NCI-H1930 (cell line): ENCODE measurements around the gene RAI1.

Source experiments
- DNase-seq, 2 experiments: peaks; one replicate each; lab custom pipeline; 2025; lab: John Stamatoyannopoulos, UW

Gene RAI1

DNA sequence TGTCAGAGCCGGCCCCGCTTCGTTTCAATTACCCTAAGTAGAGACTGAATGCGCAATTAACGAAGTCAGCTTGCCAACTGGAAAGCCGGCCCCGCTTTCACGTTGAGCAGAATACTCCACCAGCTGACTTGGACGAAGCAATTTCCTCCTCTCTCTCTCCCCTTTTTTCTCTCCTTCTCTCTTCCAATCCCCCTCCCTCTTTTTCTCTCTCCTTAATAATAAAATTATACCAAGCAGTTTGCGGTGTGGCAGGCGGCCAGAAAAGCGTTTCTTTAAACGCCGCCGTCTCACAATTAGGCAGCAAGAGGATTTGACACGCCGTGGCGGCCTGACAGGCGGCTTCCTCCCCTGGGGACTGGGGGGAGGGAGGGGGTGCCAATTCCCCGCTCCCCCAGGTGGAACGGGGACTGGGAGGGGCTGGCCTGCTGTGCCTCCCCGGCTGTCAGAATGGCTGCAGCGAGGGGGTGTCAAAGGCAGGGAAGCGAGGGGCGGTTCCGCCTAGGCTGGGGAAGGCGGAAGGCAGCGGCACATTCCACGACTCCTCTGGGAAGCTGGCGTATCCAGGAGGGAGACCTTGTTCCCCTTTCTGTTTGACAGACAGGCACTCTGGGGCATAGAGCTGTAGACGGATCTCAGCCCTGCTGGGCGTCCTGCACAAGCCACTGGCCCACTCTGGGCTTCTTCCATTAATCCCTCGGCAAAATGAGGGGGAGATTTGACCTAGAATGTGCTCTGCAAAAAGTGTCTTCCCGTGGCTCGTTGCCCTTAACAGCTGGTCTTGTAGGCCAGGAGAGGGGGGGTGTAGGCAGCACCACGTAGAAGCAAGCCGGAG is 102.8 kb downstream of the RAI1 start:
- no peak for DNase-seq

DNA sequence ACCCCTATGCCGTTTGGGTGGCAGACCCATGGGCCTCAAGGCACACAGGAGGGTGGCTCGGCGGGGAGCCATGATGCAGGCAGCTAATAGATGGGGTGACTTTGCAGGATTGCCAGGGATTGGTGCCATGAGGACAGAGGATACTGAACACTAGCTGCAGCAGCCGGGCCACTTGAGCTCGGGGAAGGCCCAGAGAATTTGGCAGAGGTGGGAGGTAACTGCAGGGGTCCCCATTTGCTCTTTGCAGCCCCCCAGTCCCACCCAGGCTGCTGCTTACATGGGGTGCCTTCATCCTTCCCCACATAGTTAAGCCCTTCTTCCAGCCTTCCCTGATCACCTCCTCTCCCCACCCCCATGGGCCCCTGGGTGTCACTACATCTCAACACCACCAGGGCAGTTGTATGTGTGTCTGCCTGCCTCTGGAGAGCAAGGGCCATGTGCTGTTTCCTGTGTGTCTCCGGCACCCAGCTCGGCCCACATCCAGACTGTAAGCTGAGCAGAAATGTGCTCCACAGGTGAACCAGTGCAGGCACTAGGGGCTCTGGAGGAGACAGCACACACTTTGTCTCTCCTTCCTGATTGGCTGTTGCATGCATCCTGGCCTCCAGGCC is 103.5 kb downstream of the RAI1 start:
- no peak for DNase-seq

DNA sequence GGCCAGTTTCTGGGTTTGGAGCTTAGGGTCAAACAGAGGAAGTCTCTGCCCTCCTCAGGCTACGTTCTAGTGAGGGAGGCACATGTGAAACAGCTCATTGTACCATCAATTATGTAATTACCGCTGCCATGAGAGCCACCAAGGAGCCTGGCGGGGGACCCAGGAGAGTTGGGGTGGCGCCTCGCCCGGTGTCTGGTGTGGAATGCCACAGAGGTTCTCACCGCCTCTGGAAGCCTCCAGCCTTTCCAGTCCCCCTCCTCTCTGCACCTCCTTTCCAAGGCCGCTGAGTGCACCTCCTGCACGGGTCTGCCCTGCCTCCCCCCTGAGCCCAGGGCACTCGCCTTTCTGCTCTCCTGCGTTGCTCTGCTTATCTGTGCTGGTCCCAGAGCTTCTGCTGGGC is 104.1 kb downstream of the RAI1 start:
- no peak for DNase-seq

DNA sequence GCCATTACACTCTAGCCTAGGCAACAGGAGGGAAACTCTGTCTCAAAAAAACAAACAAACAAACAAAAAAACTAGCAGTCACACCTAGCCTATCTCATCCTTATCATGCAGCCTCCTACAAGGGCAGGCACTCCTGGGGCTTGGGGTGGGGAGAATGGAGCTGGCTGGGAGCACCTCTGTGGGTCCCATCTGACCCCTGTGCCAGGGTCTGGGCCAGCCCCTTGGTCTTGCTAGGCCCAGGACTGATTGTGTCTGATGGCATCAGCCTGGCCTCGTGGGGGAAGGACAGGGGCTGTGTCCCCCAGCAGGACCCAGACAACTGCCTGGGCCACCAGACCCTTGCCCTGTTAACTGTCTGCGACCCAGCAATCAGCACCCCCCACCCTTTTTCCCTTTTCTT is 105.7 kb downstream of the RAI1 start:
- no peak for DNase-seq

DNA sequence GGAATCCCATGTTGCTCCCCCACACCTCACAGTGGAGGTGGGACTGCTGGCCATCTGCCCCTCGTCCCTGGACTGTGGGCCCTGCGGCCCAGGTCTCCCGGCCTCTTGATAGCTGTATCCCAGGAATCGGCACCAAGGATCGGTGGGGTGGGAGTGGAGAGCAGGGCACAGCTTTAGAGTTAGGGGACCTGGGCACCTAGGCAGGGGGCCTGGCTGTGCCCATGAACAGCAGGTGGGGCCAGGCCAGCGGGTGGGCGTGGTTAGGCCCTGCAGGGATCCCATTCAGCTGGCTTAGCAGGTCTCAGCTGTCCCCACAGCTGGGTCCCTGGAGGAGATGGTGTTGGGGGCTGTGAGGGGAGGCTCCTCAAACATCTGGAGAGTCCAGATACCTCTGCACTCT is 106.3 kb downstream of the RAI1 start:
- DNase-seq = no peak

DNA sequence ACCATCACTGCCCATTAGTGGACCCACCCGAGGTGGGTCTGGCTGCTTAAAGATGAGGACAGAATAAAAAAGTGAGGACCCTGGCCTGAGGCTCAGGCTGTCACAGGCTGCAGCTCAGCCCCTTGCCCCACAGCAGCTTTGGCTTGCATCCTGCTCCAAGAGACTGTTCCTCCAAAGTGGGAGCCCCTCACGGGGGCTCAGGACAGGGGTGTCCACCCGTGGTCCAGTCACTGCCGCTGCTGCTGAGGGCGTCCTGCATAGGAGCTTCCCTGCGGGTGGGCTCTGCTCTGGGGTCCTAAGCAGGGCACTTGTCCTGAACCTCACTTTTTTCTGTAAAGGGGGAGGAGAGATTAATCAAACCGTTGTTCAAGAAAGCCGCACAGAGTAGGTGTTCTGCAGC is 107.7 kb downstream of the RAI1 start:
- DNase-seq = no peak

DNA sequence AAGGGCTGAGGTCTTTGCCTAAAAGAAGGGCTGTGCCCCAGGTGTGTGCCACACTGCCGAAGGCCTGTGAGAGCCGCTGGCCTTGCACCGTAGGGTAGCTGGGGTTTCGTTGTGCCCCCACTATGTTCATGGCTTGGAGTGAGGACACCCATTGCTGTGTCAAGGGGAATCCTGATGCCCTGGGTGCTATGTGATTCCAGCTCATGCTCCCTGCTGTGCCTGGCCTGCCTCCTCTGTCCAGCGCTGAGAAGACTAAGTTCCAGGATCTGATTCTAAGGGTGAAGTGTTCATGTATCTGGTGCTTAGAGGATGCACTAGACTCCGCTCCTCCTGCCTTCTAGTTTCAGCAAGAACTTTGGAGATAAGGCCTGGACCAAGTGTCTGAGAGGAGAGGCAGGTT is 108.2 kb downstream of the RAI1 start:
- DNase-seq = no peak

DNA sequence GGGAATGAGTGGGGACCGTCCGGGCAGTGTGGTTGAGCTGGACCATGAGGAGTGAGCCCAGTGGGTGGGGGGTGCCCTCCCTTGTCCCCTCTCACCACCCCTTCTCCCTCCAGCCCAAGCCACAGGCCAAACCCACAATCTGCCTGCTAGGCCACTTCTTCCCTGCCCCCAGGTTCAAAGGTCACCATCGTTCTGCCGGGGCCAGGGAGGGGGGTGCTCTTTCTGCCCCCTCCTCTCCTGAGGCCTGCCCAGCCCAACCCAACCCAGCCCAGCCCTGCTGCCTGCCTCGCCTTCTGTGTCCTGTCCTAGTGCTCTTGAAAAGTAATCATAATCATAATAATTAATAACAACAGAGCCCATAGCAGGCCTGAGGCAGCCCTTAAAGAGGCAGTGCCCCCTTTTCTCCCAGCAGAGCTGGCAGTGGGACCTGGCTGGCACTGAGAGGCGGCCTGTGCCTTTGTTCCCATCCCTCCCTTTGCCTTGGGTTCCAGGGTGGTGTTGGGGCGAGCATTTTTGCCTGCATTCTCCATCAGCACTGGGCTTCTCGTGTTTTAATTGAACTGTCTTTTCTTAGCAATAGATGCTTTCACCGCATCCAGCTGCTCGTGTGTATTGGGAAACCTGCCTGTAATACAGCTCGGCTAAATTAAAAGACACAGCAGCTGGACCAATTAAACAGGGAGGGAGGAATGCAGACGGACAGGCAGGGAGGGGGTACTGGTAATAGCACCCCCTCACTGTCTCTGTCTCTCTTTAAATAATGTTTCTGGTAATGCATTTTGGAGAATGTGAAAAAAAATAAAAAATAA is 108.8 kb downstream of the RAI1 start:
- DNase-seq = no peak

DNA sequence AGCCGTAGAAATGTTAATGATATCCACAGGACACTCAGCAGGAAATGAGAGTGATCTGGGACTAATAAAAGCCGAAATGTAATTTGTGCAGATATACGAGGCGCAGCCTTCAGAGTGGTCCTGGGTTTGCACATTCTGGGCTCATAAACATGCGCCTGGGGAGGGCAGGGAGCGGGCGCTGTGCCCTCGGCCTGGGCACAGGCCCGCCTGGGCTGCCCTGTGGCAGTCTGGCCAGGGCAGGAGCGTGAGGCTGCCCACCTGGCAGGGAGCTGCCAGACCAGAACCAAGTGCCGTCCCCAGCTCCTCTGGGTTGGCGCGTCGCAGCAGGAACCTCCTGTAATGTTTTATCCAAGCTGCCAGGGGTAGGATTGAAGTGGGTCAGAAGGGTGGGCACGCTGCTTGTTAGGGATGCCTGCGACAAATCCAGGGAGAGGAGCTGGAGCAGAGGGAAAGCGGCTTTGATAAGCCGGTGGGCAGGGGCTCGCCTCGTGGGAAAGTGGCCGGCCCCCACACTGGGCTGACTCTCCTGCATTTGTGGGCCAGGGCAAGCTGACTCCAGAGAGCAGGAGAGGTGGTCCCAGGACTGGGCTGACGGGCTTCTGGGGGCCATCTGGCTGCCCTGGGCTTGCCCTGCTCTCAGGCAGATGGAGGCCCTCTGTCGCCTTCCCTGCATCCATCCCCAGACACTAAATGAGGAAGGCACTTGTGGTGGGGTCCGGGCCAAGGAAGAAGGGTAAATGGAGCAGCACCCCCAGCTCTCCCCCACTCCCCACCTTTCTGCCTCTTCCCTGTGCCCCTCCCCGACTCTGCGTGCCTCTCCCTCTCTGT is 109.6 kb downstream of the RAI1 start:
- DNase-seq = no peak

DNA sequence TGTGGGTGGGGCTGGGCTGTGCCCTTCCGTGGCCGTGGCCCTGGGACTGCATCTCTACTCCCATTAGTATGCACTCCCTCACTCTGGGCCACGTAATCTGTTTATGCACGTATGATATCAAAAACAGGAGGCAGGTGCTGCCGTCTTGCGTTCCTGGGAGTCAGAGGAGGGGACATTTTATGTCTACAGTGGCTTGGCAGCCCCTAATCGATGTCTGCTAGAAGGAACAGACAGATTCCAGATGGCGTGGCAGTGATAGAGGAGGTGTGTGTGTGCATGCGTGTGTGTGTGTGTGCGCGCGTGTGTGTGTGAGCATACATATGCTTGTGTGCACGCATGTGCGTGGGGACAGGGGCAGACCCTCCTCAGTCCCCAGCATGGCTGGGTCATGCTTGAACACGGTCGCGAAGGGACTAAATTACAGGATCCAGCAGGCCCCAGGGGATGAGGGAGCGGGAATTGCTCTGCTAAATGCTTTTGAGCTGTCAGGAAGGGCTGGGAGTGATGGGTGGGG is 110.8 kb downstream of the RAI1 start:
- no peak for DNase-seq

DNA sequence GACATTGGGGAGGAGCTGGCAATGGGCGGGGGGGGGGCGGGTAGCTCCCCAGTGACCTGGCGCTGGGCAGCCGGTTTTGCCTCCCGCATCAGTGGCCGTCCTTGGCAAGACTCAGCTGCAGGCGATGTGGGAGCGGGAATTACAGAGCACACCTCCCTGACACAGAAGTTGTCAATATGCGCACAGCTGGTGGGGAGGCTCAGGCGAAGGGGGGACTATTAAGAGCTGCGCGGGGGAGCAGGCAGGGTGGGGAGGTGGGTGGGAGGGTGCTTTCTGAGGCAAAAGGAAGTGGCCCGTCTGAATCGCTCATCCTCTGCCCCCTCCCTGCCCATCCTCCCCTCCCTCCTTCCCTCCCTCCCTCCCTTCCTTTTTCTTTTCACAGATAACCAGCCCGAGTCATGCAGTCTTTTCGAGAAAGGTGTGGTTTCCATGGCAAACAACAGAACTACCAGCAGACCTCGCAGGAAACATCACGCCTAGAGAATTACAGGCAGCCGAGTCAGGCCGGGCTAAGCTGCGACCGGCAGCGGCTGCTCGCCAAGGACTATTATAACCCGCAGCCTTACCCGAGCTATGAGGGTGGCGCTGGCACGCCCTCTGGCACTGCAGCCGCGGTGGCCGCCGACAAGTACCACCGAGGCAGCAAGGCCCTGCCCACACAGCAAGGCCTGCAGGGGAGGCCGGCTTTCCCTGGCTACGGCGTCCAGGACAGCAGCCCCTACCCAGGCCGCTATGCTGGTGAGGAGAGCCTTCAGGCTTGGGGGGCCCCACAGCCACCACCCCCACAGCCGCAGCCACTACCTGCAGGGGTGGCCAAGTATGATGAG is 111.5 kb downstream of the RAI1 start:
- no peak for DNase-seq

DNA sequence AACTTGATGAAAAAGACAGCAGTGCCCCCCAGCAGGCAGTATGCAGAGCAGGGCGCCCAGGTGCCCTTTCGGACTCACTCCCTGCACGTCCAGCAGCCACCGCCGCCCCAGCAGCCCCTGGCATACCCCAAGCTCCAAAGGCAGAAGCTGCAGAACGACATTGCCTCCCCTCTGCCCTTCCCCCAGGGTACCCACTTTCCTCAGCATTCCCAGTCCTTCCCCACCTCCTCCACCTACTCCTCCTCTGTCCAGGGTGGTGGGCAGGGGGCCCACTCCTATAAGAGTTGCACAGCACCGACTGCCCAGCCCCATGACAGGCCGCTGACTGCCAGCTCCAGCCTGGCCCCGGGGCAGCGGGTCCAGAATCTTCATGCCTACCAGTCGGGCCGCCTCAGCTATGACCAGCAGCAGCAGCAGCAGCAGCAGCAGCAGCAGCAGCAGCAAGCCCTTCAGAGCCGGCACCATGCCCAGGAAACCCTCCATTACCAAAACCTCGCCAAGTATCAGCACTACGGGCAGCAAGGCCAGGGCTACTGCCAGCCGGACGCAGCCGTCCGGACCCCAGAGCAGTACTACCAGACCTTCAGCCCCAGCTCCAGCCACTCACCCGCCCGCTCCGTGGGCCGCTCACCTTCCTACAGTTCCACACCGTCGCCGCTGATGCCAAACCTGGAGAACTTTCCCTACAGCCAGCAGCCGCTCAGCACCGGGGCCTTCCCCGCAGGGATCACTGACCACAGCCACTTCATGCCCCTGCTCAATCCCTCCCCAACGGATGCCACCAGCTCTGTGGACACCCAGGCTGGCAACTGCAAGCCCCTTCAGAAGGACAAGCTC is 112.3 kb downstream of the RAI1 start:
- DNase-seq = no peak

DNA sequence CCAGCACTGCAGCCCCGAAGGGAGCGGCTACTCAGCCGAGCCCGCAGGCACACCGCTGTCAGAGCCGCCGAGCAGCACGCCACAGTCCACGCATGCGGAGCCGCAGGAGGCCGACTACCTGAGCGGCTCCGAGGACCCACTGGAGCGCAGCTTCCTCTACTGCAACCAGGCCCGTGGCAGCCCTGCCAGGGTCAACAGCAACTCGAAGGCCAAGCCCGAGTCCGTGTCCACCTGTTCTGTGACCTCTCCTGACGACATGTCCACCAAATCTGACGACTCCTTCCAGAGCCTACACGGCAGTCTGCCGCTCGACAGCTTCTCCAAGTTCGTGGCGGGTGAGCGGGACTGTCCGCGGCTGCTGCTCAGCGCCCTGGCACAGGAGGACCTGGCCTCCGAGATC is 113.1 kb downstream of the RAI1 start:
- no peak for DNase-seq

DNA sequence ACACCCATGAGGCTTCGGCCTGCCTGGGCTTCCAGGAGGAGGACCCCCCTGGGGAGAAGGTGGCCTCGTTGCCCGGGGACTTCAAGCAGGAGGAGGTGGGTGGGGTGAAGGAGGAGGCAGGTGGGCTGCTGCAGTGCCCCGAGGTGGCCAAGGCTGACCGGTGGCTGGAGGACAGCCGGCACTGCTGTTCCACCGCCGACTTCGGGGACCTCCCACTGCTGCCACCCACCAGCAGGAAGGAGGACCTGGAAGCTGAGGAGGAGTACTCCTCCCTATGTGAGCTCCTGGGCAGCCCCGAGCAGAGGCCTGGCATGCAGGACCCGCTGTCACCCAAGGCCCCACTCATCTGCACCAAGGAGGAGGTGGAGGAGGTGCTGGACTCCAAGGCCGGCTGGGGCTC is 114.0 kb downstream of the RAI1 start:
- DNase-seq = no peak

DNA sequence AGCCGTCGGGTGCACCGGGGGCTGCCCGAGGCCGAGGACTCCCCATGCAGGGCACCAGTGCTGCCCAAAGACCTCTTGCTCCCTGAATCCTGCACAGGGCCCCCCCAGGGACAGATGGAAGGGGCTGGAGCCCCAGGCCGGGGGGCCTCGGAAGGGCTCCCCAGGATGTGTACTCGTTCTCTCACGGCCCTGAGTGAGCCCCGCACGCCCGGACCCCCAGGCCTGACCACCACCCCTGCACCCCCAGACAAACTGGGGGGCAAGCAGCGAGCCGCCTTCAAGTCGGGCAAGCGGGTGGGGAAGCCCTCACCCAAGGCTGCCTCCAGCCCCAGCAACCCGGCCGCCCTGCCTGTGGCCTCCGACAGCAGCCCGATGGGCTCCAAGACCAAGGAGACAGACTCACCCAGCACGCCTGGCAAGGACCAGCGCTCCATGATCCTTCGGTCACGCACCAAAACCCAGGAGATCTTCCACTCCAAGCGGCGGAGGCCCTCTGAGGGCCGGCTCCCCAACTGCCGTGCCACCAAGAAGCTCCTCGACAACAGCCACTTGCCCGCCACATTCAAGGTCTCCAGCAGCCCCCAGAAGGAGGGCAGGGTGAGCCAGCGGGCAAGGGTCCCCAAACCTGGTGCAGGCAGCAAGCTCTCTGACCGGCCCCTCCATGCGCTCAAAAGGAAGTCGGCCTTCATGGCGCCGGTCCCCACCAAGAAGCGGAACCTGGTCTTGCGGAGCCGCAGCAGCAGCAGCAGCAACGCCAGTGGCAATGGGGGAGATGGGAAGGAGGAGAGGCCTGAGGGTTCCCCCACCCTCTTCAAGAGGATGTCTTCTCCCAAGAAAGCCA is 114.9 kb downstream of the RAI1 start:
- DNase-seq = no peak

DNA sequence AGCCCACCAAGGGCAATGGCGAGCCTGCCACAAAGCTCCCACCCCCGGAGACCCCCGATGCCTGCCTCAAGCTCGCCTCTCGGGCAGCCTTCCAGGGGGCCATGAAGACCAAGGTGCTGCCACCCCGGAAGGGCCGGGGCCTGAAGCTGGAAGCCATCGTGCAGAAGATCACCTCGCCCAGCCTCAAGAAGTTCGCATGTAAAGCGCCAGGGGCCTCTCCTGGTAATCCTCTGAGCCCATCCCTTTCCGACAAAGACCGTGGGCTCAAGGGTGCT is 115.5 kb downstream of the RAI1 start:
- DNase-seq = no peak

DNA sequence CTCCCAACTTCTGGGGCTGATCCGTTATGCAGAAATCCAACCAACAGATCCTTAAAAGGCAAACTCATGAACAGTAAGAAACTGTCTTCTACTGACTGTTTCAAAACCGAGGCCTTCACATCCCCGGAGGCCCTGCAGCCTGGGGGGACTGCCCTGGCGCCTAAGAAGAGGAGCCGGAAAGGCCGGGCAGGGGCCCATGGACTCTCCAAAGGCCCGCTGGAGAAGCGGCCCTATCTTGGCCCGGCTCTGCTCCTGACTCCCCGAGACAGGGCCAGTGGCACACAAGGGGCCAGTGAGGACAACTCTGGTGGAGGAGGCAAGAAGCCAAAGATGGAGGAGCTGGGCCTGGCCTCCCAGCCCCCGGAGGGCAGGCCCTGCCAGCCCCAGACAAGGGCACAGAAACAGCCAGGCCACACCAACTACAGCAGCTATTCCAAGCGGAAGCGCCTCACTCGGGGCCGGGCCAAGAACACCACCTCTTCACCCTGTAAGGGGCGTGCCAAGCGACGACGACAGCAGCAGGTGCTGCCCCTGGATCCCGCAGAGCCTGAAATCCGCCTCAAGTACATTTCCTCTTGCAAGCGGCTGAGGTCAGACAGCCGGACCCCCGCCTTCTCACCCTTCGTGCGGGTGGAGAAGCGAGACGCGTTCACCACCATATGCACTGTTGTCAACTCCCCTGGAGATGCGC is 116.0 kb downstream of the RAI1 start:
- DNase-seq = no peak

DNA sequence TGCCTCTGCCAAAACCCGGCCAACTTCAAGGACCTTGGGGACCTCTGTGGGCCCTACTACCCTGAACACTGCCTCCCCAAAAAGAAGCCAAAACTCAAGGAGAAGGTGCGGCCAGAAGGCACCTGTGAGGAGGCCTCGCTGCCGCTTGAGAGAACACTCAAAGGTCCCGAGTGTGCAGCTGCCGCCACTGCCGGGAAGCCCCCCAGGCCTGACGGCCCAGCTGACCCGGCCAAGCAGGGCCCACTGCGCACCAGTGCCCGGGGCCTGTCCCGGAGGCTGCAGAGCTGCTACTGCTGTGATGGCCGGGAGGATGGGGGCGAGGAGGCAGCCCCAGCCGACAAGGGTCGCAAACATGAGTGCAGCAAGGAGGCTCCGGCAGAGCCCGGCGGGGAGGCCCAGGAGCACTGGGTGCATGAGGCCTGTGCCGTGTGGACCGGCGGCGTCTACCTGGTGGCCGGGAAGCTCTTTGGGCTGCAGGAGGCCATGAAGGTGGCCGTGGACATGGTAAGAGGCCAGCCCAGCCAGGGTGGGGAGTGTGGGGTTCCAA is 116.8 kb downstream of the RAI1 start:
- no peak for DNase-seq
